WTC11 (cell line): ENCODE data around the gene TMEM238. TPM values are rescaled to one million over a fixed set of nuclear protein-coding genes. Genes with fewer than 3 reads are reported as not detected.

Experiments used
- ATAC-seq: fragments of 200-7000 bp; cut with Tn5 transposase; 2 replicates; pipeline ENCODE4 v1.10.0; 2021; ENCODE audit warnings: mild to moderate bottlenecking, moderate library complexity
- CTCF ChIA-PET: fragments of 300-600 bp; sonication (Branson Sonifier 250); formaldehyde crosslinking; loops from one replicate; lab custom pipeline; 2021; ENCODE audit warnings: antibody characterized with exemption; lab: Charles Lee
- POLR2A ChIA-PET: fragments of 350-600 bp; sonication (Branson Sonifier 250); formaldehyde crosslinking; loops from one replicate; lab custom pipeline; 2021; ENCODE audit warnings: antibody characterized with exemption; lab: Charles Lee
- DNase-seq: peaks from one replicate; pipeline ENCODE4 v3.0.0; 2021; ENCODE audit warnings: low spot score
- H3K27ac Mint-ChIP-seq: 2 replicates; pipeline ENCODE4 v1.8.0; 2021; ENCODE audit warnings: mixed read lengths
- H3K27me3 Mint-ChIP-seq: 2 replicates; pipeline ENCODE4 v1.8.0; 2021; ENCODE audit warnings: low read depth, mild to moderate bottlenecking, moderate library complexity, mixed read lengths
- H3K36me3 Mint-ChIP-seq: 2 replicates; pipeline ENCODE4 v1.8.0; 2021; ENCODE audit warnings: mixed read lengths
- H3K4me1 Mint-ChIP-seq: 2 replicates; pipeline ENCODE4 v1.8.0; 2022; ENCODE audit warnings: mixed read lengths
- H3K4me3 Mint-ChIP-seq: 2 replicates; pipeline ENCODE4 v1.8.0; 2021; ENCODE audit warnings: mild to moderate bottlenecking, moderate library complexity, mixed read lengths
- H3K9me3 Mint-ChIP-seq: 2 replicates; pipeline ENCODE4 v1.8.0; 2021; ENCODE audit warnings: mixed read lengths
- FOXJ3 ChIP-seq: sonication (generic); formaldehyde crosslinking; IDR thresholded peaks from 2 replicates; pipeline ENCODE4 v1.9.0; 2021; ENCODE audit warnings: missing genetic modification reagents, mild to moderate bottlenecking, borderline replicate concordance
- FOXK1 ChIP-seq: sonication (generic); formaldehyde crosslinking; IDR thresholded peaks from 2 replicates; pipeline ENCODE4 v1.8.0; 2022; ENCODE audit warnings: mild to moderate bottlenecking, moderate library complexity, missing genetic modification reagents
- FOXP1 ChIP-seq: sonication (generic); formaldehyde crosslinking; IDR thresholded peaks from 2 replicates; pipeline ENCODE4 v1.8.0; 2022; ENCODE audit warnings: missing genetic modification reagents, mild to moderate bottlenecking, moderate library complexity, borderline replicate concordance
- JAZF1 ChIP-seq: fragments of 250-450 bp; sonication (Bioruptor Pico); IDR thresholded peaks from 2 replicates; pipeline ENCODE4 v1.9.0; 2021; ENCODE audit warnings: moderate library complexity, mild to moderate bottlenecking, inconsistent platforms
- OVOL2 ChIP-seq: fragments of 250-450 bp; sonication (Bioruptor Pico); IDR thresholded peaks from 2 replicates; pipeline ENCODE4 v1.9.0; 2021; ENCODE audit warnings: mild to moderate bottlenecking, borderline replicate concordance
- TEAD1 ChIP-seq: sonication (generic); formaldehyde crosslinking; IDR thresholded peaks from 2 replicates; pipeline ENCODE4 v1.8.0; 2022; ENCODE audit warnings: mild to moderate bottlenecking, missing genetic modification reagents
- TP53 ChIP-seq: sonication (generic); formaldehyde crosslinking; IDR thresholded peaks from 2 replicates; pipeline ENCODE4 v1.8.1; 2023; ENCODE audit warnings: mild to moderate bottlenecking, missing genetic modification reagents
- ZNF317 ChIP-seq: sonication (generic); formaldehyde crosslinking; IDR thresholded peaks from 2 replicates; pipeline ENCODE4 v1.8.1; 2023; ENCODE audit warnings: low read depth, mild to moderate bottlenecking, moderate library complexity, missing genetic modification reagents, borderline replicate concordance
- ZNF423 ChIP-seq: fragments of 250-450 bp; sonication (Bioruptor Pico); IDR thresholded peaks from 2 replicates; pipeline ENCODE4 v2.1.2; 2022; ENCODE audit warnings: mild to moderate bottlenecking, moderate library complexity
- total RNA-seq: library from RNA; stranded (reverse); gene quantifications from 3 replicates; pipeline ENCODE4 v1.2.3, GENCODE V29; 2021
- TF ChIP-seq, protein P1 (sequence below): sonication (generic); formaldehyde crosslinking; IDR thresholded peaks from 2 replicates; pipeline ENCODE4 v1.8.1; 2022; ENCODE audit warnings: mild to moderate bottlenecking, missing genetic modification reagents, moderate library complexity, borderline replicate concordance
- TF ChIP-seq, protein P2 (sequence below): sonication (generic); formaldehyde crosslinking; IDR thresholded peaks from 2 replicates; pipeline ENCODE4 v1.8.0; 2022; ENCODE audit warnings: mild to moderate bottlenecking, missing genetic modification reagents
- TF ChIP-seq, protein P3 (sequence below): sonication (generic); formaldehyde crosslinking; IDR thresholded peaks from 2 replicates; pipeline ENCODE4 v1.8.1; 2023; ENCODE audit warnings: mild to moderate bottlenecking, missing genetic modification reagents, borderline replicate concordance
- TF ChIP-seq, protein P4 (sequence below): sonication (generic); formaldehyde crosslinking; IDR thresholded peaks from 2 replicates; pipeline ENCODE4 v1.8.0; 2023; ENCODE audit warnings: missing genetic modification reagents, mild to moderate bottlenecking, borderline replicate concordance
- TF ChIP-seq, protein P5 (sequence below): sonication (generic); formaldehyde crosslinking; IDR thresholded peaks from 2 replicates; pipeline ENCODE4 v1.8.1; 2022; ENCODE audit warnings: low read depth, missing genetic modification reagents, borderline replicate concordance
- TF ChIP-seq, protein P6 (sequence below): sonication (generic); formaldehyde crosslinking; IDR thresholded peaks from 2 replicates; pipeline ENCODE4 v1.8.1; 2023; ENCODE audit warnings: mild to moderate bottlenecking, missing genetic modification reagents

TMEM238 gene
- total RNA-seq, 1 experiment from 2014 or later = 8.3 TPM

DNA sequence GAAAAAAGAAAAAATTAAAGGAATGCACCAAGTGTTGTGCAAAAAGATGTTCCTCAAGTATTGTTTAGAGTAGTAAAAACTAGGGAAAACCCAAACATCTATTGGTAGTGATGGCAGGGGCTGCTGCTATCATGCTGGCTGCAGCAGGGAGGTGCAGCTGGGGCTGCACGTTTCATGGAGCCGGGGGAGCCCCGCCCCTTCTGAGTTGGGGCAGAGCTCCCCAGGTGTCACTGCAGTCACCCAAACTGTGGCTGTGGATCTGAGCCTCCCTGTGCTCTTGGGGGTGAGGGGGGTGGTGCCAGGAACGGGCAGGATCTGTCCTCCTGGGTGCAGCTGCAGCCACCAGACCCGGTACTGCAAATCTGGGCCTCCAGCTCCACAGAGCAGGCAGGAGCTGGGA, 35.0 kb upstream of the TMEM238 start:
- Mint-ChIP-seq H3K4me3 (no peak overlapping the region), H3K9me3 (no peaks in the 10 kb centered on the region), H3K4me1 (peaks cover 2% of the 10 kb centered on the region), H3K36me3 (no peaks in the 10 kb centered on the region), H3K27me3 (peaks cover 80% of the 10 kb centered on the region), H3K27ac (no peak overlapping the region)
- POLR2A ChIA-PET = interaction anchor here (0.7 kb wide), 1 partner anchor 203 kb away, joined by 4 read pairs; no protein-coding TSS in a partner anchor
- ATAC-seq (no peak), DNase-seq (no peak)
- CTCF ChIA-PET = interaction anchor here (0.6 to 3.2 kb wide), 20 partner anchors 9 to 330 kb away, joined by 3 to 16 read pairs (median 8); partner anchors contain the start of genes ISOC2, KMT5C, PPP6R1 and TMEM238
- TF ChIP-seq, protein P1, sequence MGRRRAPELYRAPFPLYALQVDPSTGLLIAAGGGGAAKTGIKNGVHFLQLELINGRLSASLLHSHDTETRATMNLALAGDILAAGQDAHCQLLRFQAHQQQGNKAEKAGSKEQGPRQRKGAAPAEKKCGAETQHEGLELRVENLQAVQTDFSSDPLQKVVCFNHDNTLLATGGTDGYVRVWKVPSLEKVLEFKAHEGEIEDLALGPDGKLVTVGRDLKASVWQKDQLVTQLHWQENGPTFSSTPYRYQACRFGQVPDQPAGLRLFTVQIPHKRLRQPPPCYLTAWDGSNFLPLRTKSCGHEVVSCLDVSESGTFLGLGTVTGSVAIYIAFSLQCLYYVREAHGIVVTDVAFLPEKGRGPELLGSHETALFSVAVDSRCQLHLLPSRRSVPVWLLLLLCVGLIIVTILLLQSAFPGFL (CRISPR knock-in tag) = no peak
- TF ChIP-seq TP53 (no peak), ZNF423 (no peak), FOXJ3 (CRISPR knock-in tag) (no peak), OVOL2 (CRISPR knock-in tag) (no peak), ZNF317 (CRISPR knock-in tag) (no peak), FOXP1 (CRISPR knock-in tag) (no peak), JAZF1 (CRISPR knock-in tag) (no peak), FOXK1 (no peak), TEAD1 (no peak)
- TF ChIP-seq, protein P2, sequence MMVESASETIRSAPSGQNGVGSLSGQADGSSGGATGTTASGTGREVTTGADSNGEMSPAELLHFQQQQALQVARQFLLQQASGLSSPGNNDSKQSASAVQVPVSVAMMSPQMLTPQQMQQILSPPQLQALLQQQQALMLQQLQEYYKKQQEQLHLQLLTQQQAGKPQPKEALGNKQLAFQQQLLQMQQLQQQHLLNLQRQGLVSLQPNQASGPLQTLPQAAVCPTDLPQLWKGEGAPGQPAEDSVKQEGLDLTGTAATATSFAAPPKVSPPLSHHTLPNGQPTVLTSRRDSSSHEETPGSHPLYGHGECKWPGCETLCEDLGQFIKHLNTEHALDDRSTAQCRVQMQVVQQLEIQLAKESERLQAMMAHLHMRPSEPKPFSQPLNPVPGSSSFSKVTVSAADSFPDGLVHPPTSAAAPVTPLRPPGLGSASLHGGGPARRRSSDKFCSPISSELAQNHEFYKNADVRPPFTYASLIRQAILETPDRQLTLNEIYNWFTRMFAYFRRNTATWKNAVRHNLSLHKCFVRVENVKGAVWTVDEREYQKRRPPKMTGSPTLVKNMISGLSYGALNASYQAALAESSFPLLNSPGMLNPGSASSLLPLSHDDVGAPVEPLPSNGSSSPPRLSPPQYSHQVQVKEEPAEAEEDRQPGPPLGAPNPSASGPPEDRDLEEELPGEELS (CRISPR knock-in tag) = no peak
- TF ChIP-seq, protein P3, sequence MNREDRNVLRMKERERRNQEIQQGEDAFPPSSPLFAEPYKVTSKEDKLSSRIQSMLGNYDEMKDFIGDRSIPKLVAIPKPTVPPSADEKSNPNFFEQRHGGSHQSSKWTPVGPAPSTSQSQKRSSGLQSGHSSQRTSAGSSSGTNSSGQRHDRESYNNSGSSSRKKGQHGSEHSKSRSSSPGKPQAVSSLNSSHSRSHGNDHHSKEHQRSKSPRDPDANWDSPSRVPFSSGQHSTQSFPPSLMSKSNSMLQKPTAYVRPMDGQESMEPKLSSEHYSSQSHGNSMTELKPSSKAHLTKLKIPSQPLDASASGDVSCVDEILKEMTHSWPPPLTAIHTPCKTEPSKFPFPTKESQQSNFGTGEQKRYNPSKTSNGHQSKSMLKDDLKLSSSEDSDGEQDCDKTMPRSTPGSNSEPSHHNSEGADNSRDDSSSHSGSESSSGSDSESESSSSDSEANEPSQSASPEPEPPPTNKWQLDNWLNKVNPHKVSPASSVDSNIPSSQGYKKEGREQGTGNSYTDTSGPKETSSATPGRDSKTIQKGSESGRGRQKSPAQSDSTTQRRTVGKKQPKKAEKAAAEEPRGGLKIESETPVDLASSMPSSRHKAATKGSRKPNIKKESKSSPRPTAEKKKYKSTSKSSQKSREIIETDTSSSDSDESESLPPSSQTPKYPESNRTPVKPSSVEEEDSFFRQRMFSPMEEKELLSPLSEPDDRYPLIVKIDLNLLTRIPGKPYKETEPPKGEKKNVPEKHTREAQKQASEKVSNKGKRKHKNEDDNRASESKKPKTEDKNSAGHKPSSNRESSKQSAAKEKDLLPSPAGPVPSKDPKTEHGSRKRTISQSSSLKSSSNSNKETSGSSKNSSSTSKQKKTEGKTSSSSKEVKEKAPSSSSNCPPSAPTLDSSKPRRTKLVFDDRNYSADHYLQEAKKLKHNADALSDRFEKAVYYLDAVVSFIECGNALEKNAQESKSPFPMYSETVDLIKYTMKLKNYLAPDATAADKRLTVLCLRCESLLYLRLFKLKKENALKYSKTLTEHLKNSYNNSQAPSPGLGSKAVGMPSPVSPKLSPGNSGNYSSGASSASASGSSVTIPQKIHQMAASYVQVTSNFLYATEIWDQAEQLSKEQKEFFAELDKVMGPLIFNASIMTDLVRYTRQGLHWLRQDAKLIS (CRISPR knock-in tag) = no peak
- TF ChIP-seq, protein P4, sequence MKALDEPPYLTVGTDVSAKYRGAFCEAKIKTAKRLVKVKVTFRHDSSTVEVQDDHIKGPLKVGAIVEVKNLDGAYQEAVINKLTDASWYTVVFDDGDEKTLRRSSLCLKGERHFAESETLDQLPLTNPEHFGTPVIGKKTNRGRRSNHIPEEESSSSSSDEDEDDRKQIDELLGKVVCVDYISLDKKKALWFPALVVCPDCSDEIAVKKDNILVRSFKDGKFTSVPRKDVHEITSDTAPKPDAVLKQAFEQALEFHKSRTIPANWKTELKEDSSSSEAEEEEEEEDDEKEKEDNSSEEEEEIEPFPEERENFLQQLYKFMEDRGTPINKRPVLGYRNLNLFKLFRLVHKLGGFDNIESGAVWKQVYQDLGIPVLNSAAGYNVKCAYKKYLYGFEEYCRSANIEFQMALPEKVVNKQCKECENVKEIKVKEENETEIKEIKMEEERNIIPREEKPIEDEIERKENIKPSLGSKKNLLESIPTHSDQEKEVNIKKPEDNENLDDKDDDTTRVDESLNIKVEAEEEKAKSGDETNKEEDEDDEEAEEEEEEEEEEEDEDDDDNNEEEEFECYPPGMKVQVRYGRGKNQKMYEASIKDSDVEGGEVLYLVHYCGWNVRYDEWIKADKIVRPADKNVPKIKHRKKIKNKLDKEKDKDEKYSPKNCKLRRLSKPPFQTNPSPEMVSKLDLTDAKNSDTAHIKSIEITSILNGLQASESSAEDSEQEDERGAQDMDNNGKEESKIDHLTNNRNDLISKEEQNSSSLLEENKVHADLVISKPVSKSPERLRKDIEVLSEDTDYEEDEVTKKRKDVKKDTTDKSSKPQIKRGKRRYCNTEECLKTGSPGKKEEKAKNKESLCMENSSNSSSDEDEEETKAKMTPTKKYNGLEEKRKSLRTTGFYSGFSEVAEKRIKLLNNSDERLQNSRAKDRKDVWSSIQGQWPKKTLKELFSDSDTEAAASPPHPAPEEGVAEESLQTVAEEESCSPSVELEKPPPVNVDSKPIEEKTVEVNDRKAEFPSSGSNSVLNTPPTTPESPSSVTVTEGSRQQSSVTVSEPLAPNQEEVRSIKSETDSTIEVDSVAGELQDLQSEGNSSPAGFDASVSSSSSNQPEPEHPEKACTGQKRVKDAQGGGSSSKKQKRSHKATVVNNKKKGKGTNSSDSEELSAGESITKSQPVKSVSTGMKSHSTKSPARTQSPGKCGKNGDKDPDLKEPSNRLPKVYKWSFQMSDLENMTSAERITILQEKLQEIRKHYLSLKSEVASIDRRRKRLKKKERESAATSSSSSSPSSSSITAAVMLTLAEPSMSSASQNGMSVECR (CRISPR knock-in tag) = no peak
- TF ChIP-seq, protein P5, sequence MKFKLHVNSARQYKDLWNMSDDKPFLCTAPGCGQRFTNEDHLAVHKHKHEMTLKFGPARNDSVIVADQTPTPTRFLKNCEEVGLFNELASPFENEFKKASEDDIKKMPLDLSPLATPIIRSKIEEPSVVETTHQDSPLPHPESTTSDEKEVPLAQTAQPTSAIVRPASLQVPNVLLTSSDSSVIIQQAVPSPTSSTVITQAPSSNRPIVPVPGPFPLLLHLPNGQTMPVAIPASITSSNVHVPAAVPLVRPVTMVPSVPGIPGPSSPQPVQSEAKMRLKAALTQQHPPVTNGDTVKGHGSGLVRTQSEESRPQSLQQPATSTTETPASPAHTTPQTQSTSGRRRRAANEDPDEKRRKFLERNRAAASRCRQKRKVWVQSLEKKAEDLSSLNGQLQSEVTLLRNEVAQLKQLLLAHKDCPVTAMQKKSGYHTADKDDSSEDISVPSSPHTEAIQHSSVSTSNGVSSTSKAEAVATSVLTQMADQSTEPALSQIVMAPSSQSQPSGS (CRISPR knock-in tag) = no peak
- TF ChIP-seq, protein P6, sequence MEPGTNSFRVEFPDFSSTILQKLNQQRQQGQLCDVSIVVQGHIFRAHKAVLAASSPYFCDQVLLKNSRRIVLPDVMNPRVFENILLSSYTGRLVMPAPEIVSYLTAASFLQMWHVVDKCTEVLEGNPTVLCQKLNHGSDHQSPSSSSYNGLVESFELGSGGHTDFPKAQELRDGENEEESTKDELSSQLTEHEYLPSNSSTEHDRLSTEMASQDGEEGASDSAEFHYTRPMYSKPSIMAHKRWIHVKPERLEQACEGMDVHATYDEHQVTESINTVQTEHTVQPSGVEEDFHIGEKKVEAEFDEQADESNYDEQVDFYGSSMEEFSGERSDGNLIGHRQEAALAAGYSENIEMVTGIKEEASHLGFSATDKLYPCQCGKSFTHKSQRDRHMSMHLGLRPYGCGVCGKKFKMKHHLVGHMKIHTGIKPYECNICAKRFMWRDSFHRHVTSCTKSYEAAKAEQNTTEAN = no peak
- TF ChIP-seq, all 79 proteins: peak for 0
